Ecto neural progenitor cell (in vitro differentiated cells): ENCODE results near the gene UBE2D3.
"Not testable (repeated sequence)": the region's sequence is repeated elsewhere in the genome, so short reads cannot be mapped to it uniquely, and the experiment has no call there.

ENCODE experiments used
- DNase-seq: peaks from one replicate; pipeline ENCODE4 v3.0.0-alpha.2; 2018; ENCODE audit warnings: low spot score

Gene UBE2D3

GRCh38 chr4:102829803-102830202, 2.5 kb upstream of the UBE2D3 start:
- no peak for DNase-seq

GRCh38 chr4:102828497-102828808, 1.1 kb upstream of the UBE2D3 start:
- DNase-seq = no peak

DNA sequence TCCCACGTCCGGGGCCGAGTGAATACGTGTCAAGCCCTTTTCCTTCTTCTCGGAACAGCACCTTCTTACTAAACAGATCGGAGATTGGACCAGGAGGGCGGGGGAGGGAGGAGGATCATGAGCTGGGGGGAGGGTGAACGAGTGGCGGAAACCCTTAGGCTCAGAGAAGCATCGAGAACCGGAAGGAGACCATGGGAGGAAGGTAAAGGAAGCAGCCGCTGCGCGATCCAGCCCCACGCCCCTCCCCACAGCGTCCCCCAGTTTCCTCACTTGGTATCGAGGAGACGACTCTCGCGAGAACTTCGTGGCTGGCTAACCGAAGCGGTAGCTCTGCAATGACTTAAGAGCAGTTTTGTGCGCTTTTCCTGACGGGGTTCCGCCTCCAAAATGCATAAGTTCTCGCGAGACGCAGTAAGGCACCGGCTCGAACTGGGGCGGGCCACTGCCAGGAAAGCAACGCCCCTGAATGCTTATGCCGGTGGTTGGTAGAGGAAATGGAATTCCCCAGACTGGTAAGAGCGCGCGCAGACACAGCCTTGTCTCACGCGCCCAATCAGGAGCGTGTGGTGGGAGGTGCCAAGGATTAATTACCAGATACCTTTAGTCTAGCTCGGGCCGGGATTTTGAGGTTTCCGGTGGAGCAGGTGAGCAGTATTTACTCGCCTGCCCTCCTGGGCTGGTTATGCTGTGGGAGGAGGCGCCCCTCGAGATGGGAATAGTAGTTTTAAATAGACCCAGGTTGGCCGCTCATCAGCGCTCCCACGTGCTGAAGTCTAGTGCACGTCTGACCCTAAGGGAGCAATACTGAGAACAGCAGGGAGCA, 534 bp upstream of the UBE2D3 start:
- peak; percentile 96 for DNase-seq

DNA sequence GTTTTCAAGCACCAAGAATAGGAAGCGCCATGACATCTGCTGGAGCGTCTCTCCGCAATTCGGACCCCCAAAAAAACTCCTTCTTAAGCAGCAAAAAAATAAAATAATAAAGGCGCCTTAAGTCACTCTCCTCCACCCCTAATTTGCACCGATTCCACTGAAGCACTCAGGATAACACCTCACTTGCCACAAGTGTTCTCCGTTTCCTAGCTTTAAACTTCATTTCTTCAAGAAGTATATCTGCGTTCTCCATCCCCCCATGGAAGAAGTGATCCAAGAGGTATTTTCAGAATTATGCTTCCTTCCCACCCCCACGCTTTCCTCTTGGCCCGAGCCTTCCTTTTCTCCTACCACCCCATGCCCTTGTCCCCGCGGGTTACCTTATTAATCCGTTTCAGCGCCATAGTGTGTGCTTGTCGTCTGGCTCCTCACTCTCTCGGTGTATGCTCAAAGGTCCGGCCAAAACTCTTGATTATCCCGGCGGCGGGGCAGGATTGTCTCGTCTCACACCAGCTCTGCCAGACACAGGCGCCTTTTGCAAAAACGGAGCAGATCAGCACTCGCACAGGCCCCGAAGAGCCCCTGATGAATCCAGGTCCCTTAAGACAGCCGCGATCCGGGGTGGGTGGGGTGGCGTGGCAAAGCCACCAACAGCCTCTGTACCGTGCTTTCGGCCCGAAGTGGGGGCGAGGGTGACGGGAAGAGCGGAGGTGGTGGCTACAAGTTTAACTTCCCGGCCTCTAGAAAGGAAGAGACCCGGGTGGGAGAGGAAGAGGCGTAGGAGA, 1.1 kb downstream of the UBE2D3 start:
- no peak for DNase-seq

DNA sequence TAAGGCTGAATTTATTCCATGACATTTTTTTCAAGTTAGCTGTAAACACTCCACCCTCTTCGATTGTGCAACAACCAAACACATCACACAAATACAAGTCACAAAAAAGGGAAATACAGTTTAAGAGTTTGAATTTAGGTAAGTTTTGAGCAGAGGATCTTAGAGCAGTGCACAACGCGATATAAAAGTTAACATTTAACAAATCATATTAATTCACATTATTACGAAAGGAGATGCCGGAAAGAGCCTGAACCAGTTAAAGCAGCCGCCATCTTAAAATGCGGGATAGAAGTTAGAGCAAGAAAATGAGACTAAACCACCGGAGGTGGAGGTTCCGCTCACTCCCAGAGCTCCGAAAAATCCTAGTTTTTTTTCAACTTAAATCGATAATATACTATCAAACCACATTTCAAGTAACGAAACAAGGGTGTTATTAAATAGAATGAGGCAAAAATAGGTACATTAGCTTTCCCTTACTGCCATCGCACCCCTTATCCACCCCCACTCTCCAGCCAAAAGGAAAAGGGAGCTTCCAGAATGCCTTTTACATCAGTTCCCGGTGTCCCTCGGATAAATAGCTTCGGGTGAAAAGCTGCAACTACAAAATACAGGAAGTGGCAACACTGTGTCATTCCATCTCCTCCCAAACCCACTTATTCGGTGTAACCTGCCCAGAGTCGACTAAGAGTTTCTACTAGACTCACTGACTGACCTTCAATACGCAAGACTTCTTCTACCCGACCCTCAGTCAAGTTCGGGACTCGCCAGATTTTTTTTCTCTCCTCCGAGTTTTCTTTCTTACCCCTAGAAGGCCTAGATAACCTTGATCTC, 1.9 kb downstream of the UBE2D3 start:
- no peak for DNase-seq

- no peak for DNase-seq
Measured at GRCh38 chr4:102824398-102824797, 3.0 kb downstream of the UBE2D3 start.

DNA sequence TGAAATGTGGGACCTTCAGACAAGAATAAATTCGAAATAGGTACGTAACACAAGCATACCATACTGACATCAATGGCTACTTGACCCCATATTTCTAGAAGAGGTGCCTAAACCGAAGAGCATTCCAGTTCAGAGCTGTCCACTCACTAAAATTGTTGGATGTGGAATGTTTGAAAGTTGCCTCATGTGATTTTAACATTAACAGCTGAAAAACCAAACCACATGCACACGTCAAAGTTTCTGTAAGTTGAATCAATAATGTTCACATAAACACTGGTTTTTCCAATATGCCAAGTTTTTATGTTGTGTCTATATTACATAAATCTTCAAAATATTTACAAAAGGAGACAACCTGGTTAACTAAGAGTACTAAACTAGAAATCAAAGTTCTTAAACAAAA, 3.5 kb downstream of the UBE2D3 start:
- no peak for DNase-seq

GRCh38 chr4:102823464-102823863, 3.9 kb downstream of the UBE2D3 start:
- DNase-seq = no peak

DNA sequence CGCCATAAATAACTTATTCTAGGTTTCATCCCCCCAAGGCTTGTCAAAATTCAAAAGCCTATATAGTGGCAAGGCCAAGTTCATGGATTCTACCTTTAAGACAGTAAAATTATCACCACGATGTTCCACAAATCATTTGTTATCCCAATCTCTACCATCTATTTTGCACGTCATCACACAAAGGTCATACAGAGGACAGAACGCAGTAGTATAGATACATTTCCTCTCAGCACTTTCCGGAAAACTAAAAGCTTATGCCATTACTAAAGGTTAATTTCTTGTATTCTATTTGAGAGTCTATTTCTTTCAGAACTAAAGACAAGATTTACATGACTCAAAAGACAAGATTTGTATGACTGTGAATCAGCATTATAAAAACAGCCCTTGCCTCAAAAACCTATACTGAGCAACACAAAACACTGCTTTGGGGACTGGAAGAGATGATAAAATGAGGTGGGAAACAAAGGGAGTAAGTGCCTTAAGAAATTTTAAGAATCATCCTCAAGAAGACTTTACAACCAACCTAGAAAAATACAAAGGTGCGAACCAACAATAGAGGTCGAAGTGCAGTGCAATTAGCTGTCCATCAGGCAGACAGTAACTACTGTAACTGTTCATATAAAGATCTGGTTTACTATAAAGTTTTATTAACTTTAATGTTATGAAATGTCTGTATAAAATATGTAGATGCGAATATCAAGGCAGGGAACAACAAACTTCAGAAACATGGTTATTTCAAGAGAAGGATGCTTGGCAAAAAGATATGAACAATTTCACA, 7.6 kb downstream of the UBE2D3 start:
- no peak for DNase-seq

DNA sequence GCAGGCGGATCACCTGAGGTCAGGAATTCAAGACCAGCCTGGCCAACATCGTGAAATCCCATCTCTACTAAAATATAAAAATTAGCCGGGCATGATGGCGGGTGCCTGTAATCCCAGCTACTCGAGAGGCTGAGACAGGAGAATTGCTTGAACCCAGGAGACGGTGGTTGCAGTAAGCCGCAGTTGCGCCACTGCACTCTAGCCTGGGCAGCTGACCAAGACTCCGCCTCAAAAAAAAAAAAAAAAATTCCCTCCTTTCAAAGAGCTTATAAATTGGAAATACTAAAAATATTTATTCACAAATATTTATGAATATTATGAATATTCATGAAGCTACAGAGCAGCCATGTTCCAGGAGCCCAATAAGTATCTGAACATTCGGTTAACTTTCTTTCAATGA, 8.3 kb downstream of the UBE2D3 start:
- DNase-seq = not testable (repeated sequence)

GRCh38 chr4:102817613-102818268, 9.6 kb downstream of the UBE2D3 start:
- no peak for DNase-seq

DNA sequence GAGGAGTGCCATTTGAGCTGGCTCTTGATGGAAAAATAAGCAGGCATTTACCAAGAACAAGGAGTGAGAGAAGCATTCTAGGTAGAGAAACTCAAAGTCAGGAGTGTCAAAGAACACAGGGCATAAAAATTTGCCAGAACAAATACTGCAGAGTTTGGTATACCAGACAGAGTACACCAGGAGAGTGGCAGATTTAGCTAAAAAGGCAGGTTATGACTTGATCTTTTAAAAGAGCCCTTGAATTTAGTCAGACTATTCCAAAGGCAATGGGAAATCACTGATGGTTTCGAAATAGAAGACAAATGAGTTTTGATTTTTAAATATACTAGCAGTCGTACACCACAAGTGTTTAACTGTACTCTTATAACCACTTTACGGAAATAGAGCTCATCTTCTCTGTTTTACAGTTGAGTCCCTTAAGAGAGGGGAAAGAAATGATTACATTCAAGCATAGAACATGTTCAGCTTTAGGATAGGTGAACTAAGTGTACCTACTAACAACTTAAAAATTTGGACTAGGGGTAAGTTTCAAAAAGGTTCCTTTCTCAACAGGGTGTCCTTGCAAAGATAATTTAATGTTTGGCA, 10.2 kb downstream of the UBE2D3 start:
- DNase-seq = no peak

GRCh38 chr4:102815981-102816380, 11.4 kb downstream of the UBE2D3 start:
- no peak for DNase-seq

DNA sequence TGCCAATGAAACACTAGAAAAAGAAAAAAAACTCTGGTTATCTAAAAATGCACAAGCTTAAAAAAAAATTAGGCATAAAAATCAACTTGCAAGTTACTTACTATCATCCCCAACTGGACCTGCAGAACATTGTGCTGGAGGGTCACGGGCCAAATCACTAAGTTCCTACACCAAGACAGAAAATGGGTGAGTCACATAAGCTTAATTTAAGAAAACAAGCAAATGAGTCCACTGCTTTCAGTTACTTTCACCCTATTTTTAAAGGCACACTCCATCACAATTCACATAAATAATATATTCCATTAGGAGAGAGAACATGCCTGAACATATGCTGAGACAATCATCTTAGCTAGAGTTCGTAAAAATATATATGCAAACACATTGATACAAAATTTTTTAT, 17.7 kb downstream of the UBE2D3 start:
- no peak for DNase-seq

DNA sequence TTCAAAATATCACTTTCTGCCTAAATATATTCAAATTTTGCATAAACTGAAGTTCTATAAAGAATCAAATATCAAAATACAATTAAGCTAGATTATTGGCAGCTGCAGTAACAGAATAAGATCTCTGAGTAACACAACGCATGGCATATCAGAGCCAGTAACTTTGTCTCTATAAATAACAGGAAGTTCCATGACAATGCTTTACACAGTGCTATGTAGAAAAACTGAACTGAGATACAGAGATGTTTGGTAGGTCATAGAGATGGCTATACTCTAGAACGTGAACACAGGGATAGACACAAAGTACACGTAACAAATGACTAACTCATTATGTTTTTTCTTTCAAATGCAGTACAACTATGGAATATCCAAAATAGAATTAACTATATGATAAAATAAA, 18.2 kb downstream of the UBE2D3 start:
- DNase-seq = no peak

- DNase-seq = no peak
Measured at GRCh38 chr4:102808009-102808408, 19.3 kb downstream of the UBE2D3 start.

GRCh38 chr4:102807345-102807744, 20.0 kb downstream of the UBE2D3 start:
- no peak for DNase-seq

- DNase-seq = no peak
Measured at GRCh38 chr4:102799816-102800215, 27.5 kb downstream of the UBE2D3 start.

DNA sequence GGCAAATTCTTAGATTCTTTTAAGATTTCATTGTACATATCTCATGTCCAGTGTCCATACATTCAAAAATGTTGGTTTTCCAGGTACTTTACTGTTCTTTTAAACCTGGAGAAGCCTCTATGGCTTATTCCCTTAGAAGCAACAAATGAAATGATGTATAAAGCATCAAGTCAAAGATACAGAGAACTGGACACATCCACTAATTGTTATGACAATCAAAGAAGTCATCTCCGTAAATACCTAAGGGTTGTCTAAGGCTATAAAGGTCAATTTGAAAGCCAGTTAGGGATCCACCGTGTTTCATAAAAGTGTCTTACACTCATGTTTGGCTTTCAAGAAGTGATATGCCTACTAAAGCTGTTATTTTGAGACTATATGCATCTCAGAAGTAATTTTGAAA, 32.4 kb downstream of the UBE2D3 start:
- DNase-seq = no peak

DNA sequence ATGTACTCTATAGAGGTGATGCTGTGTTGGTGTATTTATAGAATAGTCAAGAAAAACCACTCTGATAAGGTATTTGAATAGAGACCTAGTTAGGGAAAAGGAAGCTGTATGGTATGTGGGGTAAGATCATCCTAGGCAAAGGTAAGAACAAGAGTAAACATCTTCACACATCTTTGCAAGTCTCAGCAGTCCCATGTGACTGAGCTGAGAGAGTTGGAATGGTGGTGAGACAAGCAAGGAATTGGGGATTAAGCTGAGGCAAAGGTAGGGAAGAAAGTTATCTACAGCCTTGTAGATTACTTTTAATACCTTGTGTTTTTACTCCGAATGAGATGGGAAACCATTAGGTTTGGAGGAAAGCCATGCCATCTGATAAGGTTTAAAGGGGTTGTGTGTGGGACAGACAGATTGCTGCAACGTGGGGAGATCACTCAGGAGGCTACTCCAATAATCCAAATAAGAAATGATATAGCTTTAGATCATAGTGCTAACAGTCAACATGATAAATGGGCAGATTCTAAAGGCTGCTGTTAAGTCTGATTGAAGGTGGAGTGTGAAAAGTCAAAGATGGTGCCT, 34.9 kb downstream of the UBE2D3 start:
- DNase-seq = no peak
